ENCODE measurements around the gene RASGRP1. TPM values are rescaled to one million over a fixed set of nuclear protein-coding genes. Genes with fewer than 3 reads are reported as not detected.

Gene RASGRP1
- total RNA-seq, 1 experiment from 2014 or later: 1.6 TPM

GRCh38 chr15:38557921-38558320, 6.7 kb downstream of the RASGRP1 start:
- H3K9me3 ChIP-seq (ENCODE audit: control insufficient read depth in 1 of 2, insufficient read depth in 1 of 2, low read depth in 1 of 2, low read length in 2 of 2): no peaks in the 10 kb centered on the region
- H3K4me3 ChIP-seq (replicated peaks in 1 of 2; ENCODE audit: low read depth in 1 of 2, low read length in 2 of 2): no peak overlapping the region
- H3K79me2 ChIP-seq (ENCODE audit: insufficient read depth, low read length): no peaks in the 10 kb centered on the region
- no peaks in the 10 kb centered on the region for H3K9me2 ChIP-seq (ENCODE audit: insufficient read depth)
- ChIA-PET POLR2A (no interaction called here), CTCF (no interaction called here), RAD21 (ENCODE audit: low non-redundant PET in 1 of 2, low total read pairs in 2 of 2, uncharacterized antibody in 2 of 2, unreplicated experiment in 2 of 2) (no interaction called here)
- intact Hi-C loops (cut with micrococcal nuclease): no loop called here
- no peaks in the 10 kb centered on the region for H4K20me1 ChIP-seq (ENCODE audit: insufficient read depth)
- 0 out of 2 replicates have a peak, but pooled peaks cover 4% of the 10 kb centered on the region for H3K27me3 ChIP-seq (ENCODE audit: insufficient read depth, low read length)
- H3K9ac ChIP-seq (ENCODE audit: low read length): no peak overlapping the region
- ATAC-seq (no peak), DNase-seq (ENCODE audit: low read depth, low spot score) (no peak)
- no peak overlapping the region for H3K27ac ChIP-seq (ENCODE audit: low read depth, low read length)
- H3K4me2 ChIP-seq (ENCODE audit: low read length): no peak overlapping the region
- H3K4me1 ChIP-seq (ENCODE audit: control insufficient read depth in 1 of 2, insufficient read depth in 2 of 2, low read length in 2 of 2): no peaks in the 10 kb centered on the region
- no peaks in the 10 kb centered on the region for H3K36me3 ChIP-seq (ENCODE audit: control insufficient read depth in 1 of 2, insufficient read depth in 2 of 2, low read length in 2 of 2)
- no peak overlapping the region for H2AFZ ChIP-seq (ENCODE audit: low read depth, low read length, poor library complexity, severe bottlenecking)
- no TSS peak for BruUV-seq (replicated peaks)
- TF ChIP-seq TCF7L2 (IDR thresholded peaks at IDR 0.05; ENCODE audit: borderline replicate concordance, extremely low read depth, insufficient read depth, insufficient read length) (no peak), SP1 (IDR thresholded peaks at IDR 0.05; ENCODE audit: low read depth) (no peak), MAX (IDR thresholded peaks at IDR 0.05) (no peak), CEBPB (IDR thresholded peaks at IDR 0.05; ENCODE audit: low read depth) (no peak), SIN3A (IDR thresholded peaks at IDR 0.05; ENCODE audit: low read depth) (no peak), ELF1 (IDR thresholded peaks at IDR 0.05; ENCODE audit: borderline replicate concordance, low read depth) (no peak), RAD21 (IDR thresholded peaks at IDR 0.05; ENCODE audit: low read depth) (no peak), ATF3 (IDR thresholded peaks at IDR 0.05) (no peak), YY1 (IDR thresholded peaks at IDR 0.05; ENCODE audit: extremely low read depth, insufficient replicate concordance, low read depth, low read length) (no peak), ZNF274 (IDR thresholded peaks at IDR 0.05; ENCODE audit: low read depth, low read length) (no peak), ZFX (IDR thresholded peaks at IDR 0.05) (no peak)

Data from HCT116 (cell line).